Measurements from ENCODE around the gene ADGRG1. TPM values are rescaled to one million over a fixed set of nuclear protein-coding genes. Genes with fewer than 3 reads are reported as not detected.

The ADGRG1 gene
- total RNA-seq, 4 donors from 2014 or later = 40.0 to 55.3 (median 45.7) TPM

DNA sequence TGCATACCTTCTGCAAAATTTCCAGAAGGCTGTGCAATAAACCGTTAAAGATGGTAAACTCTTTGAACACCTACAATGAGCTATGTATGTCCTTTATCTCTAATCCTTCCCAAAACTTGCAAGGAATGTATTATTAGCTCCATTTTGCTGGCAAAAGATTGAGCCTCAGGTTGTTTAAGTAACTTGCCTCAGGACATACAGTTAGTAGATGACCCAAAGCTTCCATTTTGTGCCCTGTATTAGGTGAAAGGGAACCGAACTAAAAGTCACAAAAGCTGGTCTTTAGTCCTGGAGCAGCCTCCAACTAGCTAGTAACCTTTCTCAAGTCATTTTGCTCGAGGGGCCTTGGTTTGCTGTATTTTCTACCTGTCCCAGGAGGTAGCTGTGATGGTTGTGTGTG is 44.0 kb downstream of the ADGRG1 start:
- no peak overlapping the region for H3K4me3 ChIP-seq
- H3K36me3 ChIP-seq = no peaks in the 10 kb centered on the region
- in situ Hi-C loops (cut with MboI; ENCODE audit: low pct_ligation_motif_present in 1 of 4, low pct_unique_long_range_greater_than_20kb in 1 of 4, low sequenced_read_pairs in 3 of 4) = no loop called here
- no peaks in the 10 kb centered on the region for H3K27me3 ChIP-seq
- intact Hi-C loops (cut with DNase I; ENCODE audit: low total_unique reads) = no loop called here
- WGBS, 2 donors (ENCODE audit: low coverage in 1 of 2) = 57 to 78% methylated on average over 1 to 3 of the region's 3 CpGs
- no peak for DNase-seq
- H3K27ac ChIP-seq = no peak overlapping the region
- no peak for TF ChIP-seq POLR2A (IDR thresholded peaks at IDR 0.05)
- no peak for TF ChIP-seq EP300 (IDR thresholded peaks at IDR 0.05; ENCODE audit: low read depth)
- TF ChIP-seq, protein P1, sequence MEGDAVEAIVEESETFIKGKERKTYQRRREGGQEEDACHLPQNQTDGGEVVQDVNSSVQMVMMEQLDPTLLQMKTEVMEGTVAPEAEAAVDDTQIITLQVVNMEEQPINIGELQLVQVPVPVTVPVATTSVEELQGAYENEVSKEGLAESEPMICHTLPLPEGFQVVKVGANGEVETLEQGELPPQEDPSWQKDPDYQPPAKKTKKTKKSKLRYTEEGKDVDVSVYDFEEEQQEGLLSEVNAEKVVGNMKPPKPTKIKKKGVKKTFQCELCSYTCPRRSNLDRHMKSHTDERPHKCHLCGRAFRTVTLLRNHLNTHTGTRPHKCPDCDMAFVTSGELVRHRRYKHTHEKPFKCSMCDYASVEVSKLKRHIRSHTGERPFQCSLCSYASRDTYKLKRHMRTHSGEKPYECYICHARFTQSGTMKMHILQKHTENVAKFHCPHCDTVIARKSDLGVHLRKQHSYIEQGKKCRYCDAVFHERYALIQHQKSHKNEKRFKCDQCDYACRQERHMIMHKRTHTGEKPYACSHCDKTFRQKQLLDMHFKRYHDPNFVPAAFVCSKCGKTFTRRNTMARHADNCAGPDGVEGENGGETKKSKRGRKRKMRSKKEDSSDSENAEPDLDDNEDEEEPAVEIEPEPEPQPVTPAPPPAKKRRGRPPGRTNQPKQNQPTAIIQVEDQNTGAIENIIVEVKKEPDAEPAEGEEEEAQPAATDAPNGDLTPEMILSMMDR (IDR thresholded peaks at IDR 0.05) = no peak
- no peak for TF ChIP-seq POLR2AphosphoS5 (IDR thresholded peaks at IDR 0.05)
- no peaks in the 10 kb centered on the region for H3K9me3 ChIP-seq
- H3K4me1 ChIP-seq = no peaks in the 10 kb centered on the region

DNA sequence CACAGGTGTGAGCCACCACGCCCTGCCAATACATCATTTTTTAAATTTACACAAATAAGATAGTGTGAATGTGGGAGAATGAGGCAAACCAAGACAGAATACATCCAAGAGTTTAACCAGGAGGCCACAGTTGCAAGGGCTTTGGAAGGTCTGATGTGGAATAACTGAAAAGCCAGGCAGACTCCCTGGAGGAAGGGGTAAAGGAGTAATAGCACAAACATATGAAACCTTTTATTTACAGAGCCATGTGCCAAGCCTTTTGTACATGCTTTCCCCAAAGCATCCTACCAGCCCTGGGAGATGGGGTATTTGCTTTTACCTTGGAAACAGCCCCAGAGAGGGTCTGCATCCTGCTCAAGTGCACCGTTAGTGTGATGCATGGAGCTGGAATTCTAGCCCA is 44.4 kb downstream of the ADGRG1 start:
- no peak for DNase-seq
- no peaks in the 10 kb centered on the region for H3K9me3 ChIP-seq
- H3K4me1 ChIP-seq = no peaks in the 10 kb centered on the region
- no peaks in the 10 kb centered on the region for H3K27me3 ChIP-seq
- no peak overlapping the region for H3K27ac ChIP-seq
- no peak for TF ChIP-seq POLR2AphosphoS5 (IDR thresholded peaks at IDR 0.05)
- TF ChIP-seq, protein P1 (IDR thresholded peaks at IDR 0.05) = no peak
- no peak for TF ChIP-seq EP300 (IDR thresholded peaks at IDR 0.05; ENCODE audit: low read depth)
- no peak for TF ChIP-seq POLR2A (IDR thresholded peaks at IDR 0.05)
- intact Hi-C loops (cut with DNase I; ENCODE audit: low total_unique reads) (no loop called here), in situ Hi-C loops (cut with MboI; ENCODE audit: low pct_ligation_motif_present in 1 of 4, low pct_unique_long_range_greater_than_20kb in 1 of 4, low sequenced_read_pairs in 3 of 4) (no loop called here)
- WGBS, 2 donors (ENCODE audit: low coverage in 1 of 2) = 88% methylated on average over 2 of the region's 2 CpGs; no CpG with 5 or more reads in 1 of the 2 donors
- no peak overlapping the region for H3K4me3 ChIP-seq
- H3K36me3 ChIP-seq = no peaks in the 10 kb centered on the region

DNA sequence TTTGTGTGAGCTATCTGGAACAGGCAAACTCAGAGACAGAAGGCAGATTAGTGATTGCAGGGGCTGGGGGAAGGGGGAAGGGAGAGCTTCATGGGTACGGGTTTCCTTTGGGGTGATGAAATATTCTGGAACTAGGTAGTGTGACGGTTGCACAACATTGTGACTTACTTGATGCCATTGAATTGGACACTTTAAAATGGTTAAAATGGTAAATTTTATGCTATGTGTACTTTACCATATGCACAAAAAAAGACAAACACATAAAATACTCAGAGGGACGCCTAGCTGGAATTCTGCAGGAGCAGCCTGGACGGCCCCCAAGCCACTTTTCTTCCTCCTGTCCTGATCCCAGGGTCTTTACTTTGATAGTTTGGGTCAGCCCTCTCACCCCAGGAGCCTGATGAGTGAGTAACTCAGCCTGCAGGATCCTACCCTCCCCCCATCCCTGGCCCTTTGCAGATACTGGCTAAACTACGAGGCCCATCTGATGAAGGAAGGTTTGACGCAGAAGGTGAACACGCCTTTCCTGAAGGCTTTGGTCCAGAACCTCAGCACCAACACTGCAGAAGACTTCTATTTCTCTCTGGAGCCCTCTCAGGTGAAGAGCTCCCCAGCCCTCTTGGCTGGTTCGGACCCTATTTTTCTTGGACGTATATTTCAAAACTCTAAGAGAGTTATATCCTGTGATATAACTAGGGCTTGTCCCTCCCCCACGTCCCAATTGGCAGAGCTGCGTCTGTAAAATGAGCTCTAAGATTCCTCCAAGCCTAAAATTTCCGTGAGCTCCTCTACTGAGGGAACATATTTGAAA is 47.5 kb downstream of the ADGRG1 start:
- no peak for TF ChIP-seq POLR2AphosphoS5 (IDR thresholded peaks at IDR 0.05)
- in situ Hi-C loops (cut with MboI; ENCODE audit: low pct_ligation_motif_present in 1 of 4, low pct_unique_long_range_greater_than_20kb in 1 of 4, low sequenced_read_pairs in 3 of 4) (no loop called here), intact Hi-C loops (cut with DNase I; ENCODE audit: low total_unique reads) (no loop called here)
- no peaks in the 10 kb centered on the region for H3K9me3 ChIP-seq
- H3K27me3 ChIP-seq = no peaks in the 10 kb centered on the region
- H3K36me3 ChIP-seq = no peaks in the 10 kb centered on the region
- DNase-seq = no peak
- no peaks in the 10 kb centered on the region for H3K4me1 ChIP-seq
- WGBS, 2 donors (ENCODE audit: low coverage in 1 of 2) = 69 to 72% methylated on average over 5 to 12 of the region's 12 CpGs
- H3K4me3 ChIP-seq = no peak overlapping the region
- no peak overlapping the region for H3K27ac ChIP-seq

DNA sequence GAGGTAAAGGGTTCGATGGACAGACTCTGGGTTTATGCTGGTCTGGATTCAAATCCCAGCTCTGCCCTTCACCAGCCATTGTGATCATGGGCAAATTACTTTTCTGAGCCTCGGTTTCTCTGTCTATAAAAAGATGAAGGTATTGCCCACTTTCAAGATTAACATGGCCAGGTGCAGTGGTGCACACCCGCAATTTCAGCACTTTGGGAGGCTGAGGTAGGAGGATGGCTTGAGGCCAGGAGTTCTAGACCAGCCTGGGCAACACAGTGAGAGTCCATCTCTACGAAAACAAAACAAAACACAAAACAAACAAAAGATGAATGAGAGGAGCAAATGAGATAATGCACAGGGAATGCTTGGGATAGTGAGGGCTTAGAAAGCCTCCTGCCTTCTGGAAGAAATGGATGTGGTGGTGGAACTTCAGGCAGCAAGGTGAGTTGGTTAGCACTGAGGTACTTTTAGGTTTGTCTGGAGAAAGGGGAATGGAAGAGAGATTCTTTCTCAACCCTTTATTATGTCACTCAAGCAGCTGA is 48.2 kb downstream of the ADGRG1 start:
- intact Hi-C loops (cut with DNase I; ENCODE audit: low total_unique reads) = no loop called here
- H3K4me3 ChIP-seq = no peak overlapping the region
- WGBS, 2 donors (ENCODE audit: low coverage in 1 of 2) = 69 to 75% methylated on average over 4 of the region's 4 CpGs
- TF ChIP-seq, protein P1 (IDR thresholded peaks at IDR 0.05) = no peak
- no peak for TF ChIP-seq POLR2A (IDR thresholded peaks at IDR 0.05)
- TF ChIP-seq POLR2AphosphoS5 (IDR thresholded peaks at IDR 0.05) = no peak
- TF ChIP-seq EP300 (IDR thresholded peaks at IDR 0.05; ENCODE audit: low read depth) = no peak
- H3K4me1 ChIP-seq = no peaks in the 10 kb centered on the region
- H3K27ac ChIP-seq = no peak overlapping the region
- H3K36me3 ChIP-seq = no peaks in the 10 kb centered on the region
- H3K27me3 ChIP-seq = no peaks in the 10 kb centered on the region
- in situ Hi-C loops (cut with MboI; ENCODE audit: low pct_ligation_motif_present in 1 of 4, low pct_unique_long_range_greater_than_20kb in 1 of 4, low sequenced_read_pairs in 3 of 4) = no loop called here
- no peaks in the 10 kb centered on the region for H3K9me3 ChIP-seq
- no peak for DNase-seq

Measured in transverse colon (tissue), 4 donors.